NT2/D1 (cell line): ENCODE results near the gene OTUD6A.

Experiments used
- SUZ12 ChIP-seq: IDR thresholded peaks from 2 replicates; pipeline ENCODE4 v1.6.1; 2011; ENCODE audit not compliant: insufficient read length, insufficient read depth; ENCODE audit errors: extremely low read depth
- YY1 ChIP-seq: IDR thresholded peaks from 2 replicates; pipeline ENCODE4 v1.6.1; 2011; ENCODE audit not compliant: insufficient read length, insufficient read depth
- ZNF274 ChIP-seq: IDR thresholded peaks from 2 replicates; pipeline ENCODE4 v1.6.1; 2011; ENCODE audit warnings: mild to moderate bottlenecking, low read depth, low read length

DNA sequence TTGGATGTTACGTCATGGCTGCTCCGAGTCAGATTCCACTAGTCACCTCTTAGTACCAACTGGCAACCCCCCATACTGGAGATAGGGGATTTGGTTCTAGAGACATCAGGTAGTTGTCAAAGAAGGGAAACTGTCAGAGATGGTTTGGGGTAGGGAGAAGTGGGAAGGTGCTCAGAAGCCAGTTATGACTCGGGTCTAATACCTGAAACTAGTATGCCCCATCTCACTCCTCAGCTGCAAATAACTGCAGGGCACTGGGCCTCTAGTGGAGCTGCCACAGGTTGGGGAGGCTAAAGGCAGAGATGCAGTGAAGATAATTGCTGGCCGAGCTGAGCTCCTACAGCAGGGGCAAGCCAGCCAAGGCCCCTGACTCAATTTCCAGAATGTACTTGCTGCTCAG is 30.0 kb downstream of the OTUD6A start:
- TF ChIP-seq ZNF274 (no peak), YY1 (no peak), SUZ12 (no peak)
